GM12892 (cell line): ENCODE data around the gene BICDL2.
"Not testable (repeated sequence)": the region's sequence is repeated elsewhere in the genome, so short reads cannot be mapped to it uniquely, and the experiment has no call there.

Experiments used
- POLR2AphosphoS5 ChIP-seq: IDR thresholded peaks from 2 replicates; pipeline ENCODE4 v1.6.1; 2011; ENCODE audit warnings: low read depth, low read length, control low read depth
- TAF1 ChIP-seq: IDR thresholded peaks from 2 replicates; pipeline ENCODE4 v1.6.1; 2011; ENCODE audit warnings: low read depth, mild to moderate bottlenecking, control low read depth, low read length, borderline replicate concordance

DNA sequence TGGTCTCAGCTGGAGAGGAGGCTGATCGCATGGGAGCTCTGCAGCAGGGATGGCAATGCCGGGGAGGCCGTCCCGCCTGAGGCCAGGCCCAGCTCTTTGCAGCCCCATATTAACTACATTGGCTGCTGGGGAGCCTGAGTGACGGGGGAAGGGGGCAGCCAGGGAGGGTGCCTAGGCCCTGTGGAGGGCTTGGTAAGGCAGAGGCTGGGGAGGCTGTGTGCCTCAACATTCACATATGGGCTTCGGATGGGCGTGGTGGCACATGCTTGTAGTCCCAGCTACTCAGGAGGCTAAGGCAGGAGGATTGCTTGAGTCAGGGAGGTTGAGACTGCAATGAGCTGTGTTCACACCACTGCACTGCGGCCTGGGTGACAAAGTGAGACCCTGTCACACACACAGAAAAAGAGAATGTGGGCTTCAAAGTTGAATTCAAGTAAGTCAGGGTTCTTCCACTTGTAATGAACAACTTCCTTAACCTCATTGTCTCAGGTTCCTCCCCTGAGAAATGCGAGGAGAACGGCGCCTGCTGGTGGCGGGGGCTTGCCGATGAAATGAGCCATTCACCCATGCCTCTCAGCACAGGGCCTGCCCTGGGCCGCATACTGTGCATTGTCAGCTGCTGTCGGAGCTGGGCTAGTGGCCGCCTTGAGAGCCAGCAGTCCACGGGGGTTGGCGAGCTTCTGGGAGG is 36.0 kb upstream of the BICDL2 start:
- not testable (repeated sequence) for TF ChIP-seq TAF1, POLR2AphosphoS5
